Kidney tubule cell (primary cell): ENCODE results near the gene PROK1.
"Not testable (repeated sequence)": the region's sequence is repeated elsewhere in the genome, so short reads cannot be mapped to it uniquely, and the experiment has no call there.

Experiments
- DNase-seq: peaks from one replicate; pipeline ENCODE4 v3.0.0-alpha.2; 2018; ENCODE audit warnings: low spot score

The PROK1 gene

GRCh38 chr1:110450929-110451328 is at the start of gene PROK1:
Gene PROK1 (plus strand): TSS chr1:110451149. CDS start chr1:110451217, 68 bp downstream.
- DNase-seq: no peak

GRCh38 chr1:110403805-110404204 is 47.1 kb upstream of the PROK1 start:
- no peak for DNase-seq

GRCh38 chr1:110404401-110404800 is 46.5 kb upstream of the PROK1 start:
- no peak for DNase-seq

GRCh38 chr1:110406407-110406806 is 44.5 kb upstream of the PROK1 start:
- DNase-seq: not testable (repeated sequence)

- peak; percentile 95 for DNase-seq
Measured at GRCh38 chr1:110407260-110408210, 43.4 kb upstream of the PROK1 start, which contains the start of gene LAMTOR5. Gene LAMTOR5 (minus strand): TSS chr1:110407694. CDS start chr1:110407620, 74 bp downstream.

GRCh38 chr1:110408488-110408887 is 42.5 kb upstream of the PROK1 start:
- no peak for DNase-seq

GRCh38 chr1:110409316-110409715 is 41.6 kb upstream of the PROK1 start:
- no peak for DNase-seq

- no peak for DNase-seq
Measured at GRCh38 chr1:110411173-110411735, 39.7 kb upstream of the PROK1 start.

- peak; percentile 76 for DNase-seq
Measured at GRCh38 chr1:110412576-110412975, 38.4 kb upstream of the PROK1 start.

- DNase-seq: not testable (repeated sequence)
Measured at GRCh38 chr1:110413045-110413444, 37.9 kb upstream of the PROK1 start.

- DNase-seq: no peak
Measured at GRCh38 chr1:110418729-110419128, 32.2 kb upstream of the PROK1 start.

- no peak for DNase-seq
Measured at GRCh38 chr1:110420023-110420662, 30.8 kb upstream of the PROK1 start.

GRCh38 chr1:110420874-110421793 is 29.8 kb upstream of the PROK1 start:
- peak; percentile 29 for DNase-seq

- DNase-seq: no peak
Measured at GRCh38 chr1:110424699-110425611, 26.0 kb upstream of the PROK1 start.

GRCh38 chr1:110425612-110426152 is 25.3 kb upstream of the PROK1 start:
- no peak for DNase-seq

- no peak for DNase-seq
Measured at GRCh38 chr1:110426854-110427253, 24.1 kb upstream of the PROK1 start.

GRCh38 chr1:110428946-110429345 is 22.0 kb upstream of the PROK1 start:
- DNase-seq: no peak

- no peak for DNase-seq
Measured at GRCh38 chr1:110430366-110430765, 20.6 kb upstream of the PROK1 start.

- DNase-seq: no peak
Measured at GRCh38 chr1:110430901-110431300, 20.0 kb upstream of the PROK1 start.

GRCh38 chr1:110433213-110433612 is 17.7 kb upstream of the PROK1 start:
- no peak for DNase-seq
